HepG2 (cell line): Measurements from ENCODE around the gene EIF4G1. TPM values are rescaled to one million over a fixed set of nuclear protein-coding genes. Genes with fewer than 3 reads are reported as not detected.

Experiments used
- ARID3A ChIP-seq: IDR thresholded peaks from 2 replicates; pipeline ENCODE4 v1.6.1; 2012; ENCODE audit warnings: low read depth, low read length, improper control_type of control experiment
- CHD2 ChIP-seq: IDR thresholded peaks from 2 replicates; pipeline ENCODE4 v1.6.1; 2011; ENCODE audit warnings: low read depth, low read length, improper control_type of control experiment
- FOXA3 ChIP-seq: IDR thresholded peaks from 2 replicates; pipeline ENCODE4 v1.6.1; 2016; ENCODE audit warnings: missing genetic modification reagents, missing compliant biosample characterization
- GATA4 ChIP-seq: sonication (generic); IDR thresholded peaks from 2 replicates; pipeline ENCODE4 v1.6.1; 2016; ENCODE audit warnings: antibody characterized with exemption, low read depth, borderline replicate concordance
- HNRNPLL ChIP-seq: fragments of 200-400 bp; formaldehyde crosslinking; IDR thresholded peaks from 2 replicates; pipeline ENCODE4 v1.6.1; 2017; ENCODE audit warnings: mild to moderate bottlenecking, low read depth, low read length; ENCODE audit not compliant: poor library complexity, severe bottlenecking
- LCORL ChIP-seq, 2 experiments: fragments of 450-650 bp in 1 of 2; sonication (generic) in 1 of 2; formaldehyde crosslinking in 1 of 2; IDR thresholded peaks; 2 replicates each; pipeline versions ENCODE4 v1.5.0 to v1.6.1; 2017 to 2020; ENCODE audit warnings: antibody characterized with exemption in 1 of 2, missing genetic modification reagents in 1 of 2
- MED1 ChIP-seq: sonication (generic); formaldehyde crosslinking; IDR thresholded peaks from 2 replicates; pipeline ENCODE4 v1.4.0; 2020; ENCODE audit warnings: missing genetic modification reagents
- MYC ChIP-seq: sonication (generic); formaldehyde crosslinking; IDR thresholded peaks from 2 replicates; pipeline ENCODE4 v1.9.0; 2021; ENCODE audit warnings: missing genetic modification reagents, borderline replicate concordance
- POLR2AphosphoS5 ChIP-seq: IDR thresholded peaks from 2 replicates; pipeline ENCODE4 v1.6.1; 2012; ENCODE audit warnings: low read depth, low read length
- SETDB1 ChIP-seq: sonication (generic); formaldehyde crosslinking; IDR thresholded peaks from 2 replicates; pipeline ENCODE4 v1.5.1; 2020; ENCODE audit warnings: missing genetic modification reagents, mild to moderate bottlenecking, borderline replicate concordance
- SP4 ChIP-seq: sonication (generic); formaldehyde crosslinking; IDR thresholded peaks from 2 replicates; pipeline ENCODE4 v1.8.1; 2023; ENCODE audit warnings: mild to moderate bottlenecking, missing genetic modification reagents
- TRIM24 ChIP-seq: sonication (generic); formaldehyde crosslinking; IDR thresholded peaks from 2 replicates; pipeline ENCODE4 v1.8.0; 2022; ENCODE audit warnings: mild to moderate bottlenecking, missing genetic modification reagents
- UBTF ChIP-seq: sonication (generic); formaldehyde crosslinking; IDR thresholded peaks from 2 replicates; pipeline ENCODE4 v1.4.0; 2020; ENCODE audit warnings: mild to moderate bottlenecking, missing genetic modification reagents
- ZBTB3 ChIP-seq: sonication (generic); formaldehyde crosslinking; IDR thresholded peaks from 2 replicates; pipeline ENCODE4 v1.4.0; 2020; ENCODE audit warnings: low read depth, mild to moderate bottlenecking, moderate library complexity, missing genetic modification reagents, borderline replicate concordance
- ZNF10 ChIP-seq: sonication (generic); formaldehyde crosslinking; IDR thresholded peaks from 2 replicates; pipeline ENCODE4 v1.4.0; 2020; ENCODE audit warnings: mild to moderate bottlenecking, low read depth, missing genetic modification reagents, borderline replicate concordance
- ZNF253 ChIP-seq: sonication (generic); formaldehyde crosslinking; IDR thresholded peaks from 2 replicates; pipeline ENCODE4 v1.8.0; 2022; ENCODE audit warnings: mild to moderate bottlenecking, missing genetic modification reagents, borderline replicate concordance
- ZNF264 ChIP-seq: sonication (generic); formaldehyde crosslinking; IDR thresholded peaks from 2 replicates; pipeline ENCODE4 v1.4.0; 2020; ENCODE audit warnings: missing genetic modification reagents
- ZNF501 ChIP-seq: sonication (generic); formaldehyde crosslinking; IDR thresholded peaks from 2 replicates; pipeline ENCODE4 v1.5.1; 2020; ENCODE audit warnings: mild to moderate bottlenecking, moderate library complexity, missing genetic modification reagents
- ZNF547 ChIP-seq: sonication (generic); formaldehyde crosslinking; IDR thresholded peaks from 2 replicates; pipeline ENCODE4 v1.5.1; 2020; ENCODE audit warnings: mild to moderate bottlenecking, missing genetic modification reagents
- ZNF572 ChIP-seq: sonication (generic); formaldehyde crosslinking; IDR thresholded peaks from 2 replicates; pipeline ENCODE4 v1.5.1; 2020; ENCODE audit warnings: mild to moderate bottlenecking, missing genetic modification reagents
- ZNF839 ChIP-seq: sonication (generic); formaldehyde crosslinking; IDR thresholded peaks from 2 replicates; pipeline ENCODE4 v1.4.0; 2020; ENCODE audit warnings: missing genetic modification reagents, mild to moderate bottlenecking, borderline replicate concordance
- ZNF878 ChIP-seq: sonication (generic); formaldehyde crosslinking; IDR thresholded peaks from 2 replicates; pipeline ENCODE4 v1.8.1; 2023; ENCODE audit warnings: mild to moderate bottlenecking, missing genetic modification reagents, moderate library complexity
- ZSCAN9 ChIP-seq: IDR thresholded peaks from 2 replicates; pipeline ENCODE4 v1.6.1; 2016; ENCODE audit warnings: borderline replicate concordance
- polyA plus RNA-seq, 8 experiments: library from polyadenylated mRNA; depleted of rRNA in 3 of 8; stranded (reverse) in 7 of 8; unstranded in 1 of 8; fragments of >200 nt; fragmentation: Illumina TruSeq in 4 of 8; extraction: Trizol in 4 of 8; gene quantifications; 2 replicates each; pipeline versions ENCODE4 v1.2.1 to v1.2.3, GENCODE V29; 2011 to 2016; ENCODE audit warnings: low read depth in 4 of 8, missing spikeins in 1 of 8, mixed read lengths in 1 of 8; ENCODE audit not compliant: insufficient read depth in 1 of 8
- total RNA-seq, 5 experiments: library from RNA; depleted of rRNA; stranded (reverse); fragments of >200 nt; fragmentation: Illumina TruSeq; extraction: Trizol; gene quantifications; 2 replicates each; pipeline ENCODE4 v1.2.3, GENCODE V29; 2016; ENCODE audit warnings: low read depth in 1 of 5
- TF ChIP-seq, protein P1 (sequence below): sonication (generic); formaldehyde crosslinking; IDR thresholded peaks from 2 replicates; pipeline ENCODE4 v1.4.0; 2020; ENCODE audit warnings: mild to moderate bottlenecking, low read depth, missing genetic modification reagents
- TF ChIP-seq, protein P2 (sequence below): IDR thresholded peaks from 2 replicates; pipeline ENCODE4 v1.6.1; 2016; ENCODE audit warnings: missing compliant biosample characterization, missing genetic modification reagents, borderline replicate concordance

Gene EIF4G1
- total and polyA plus RNA-seq, 2 of the 13 experiments (the other 11 are each of a cell fraction or from before 2014, with no cell fraction given), result 208 to 213 TPM

DNA sequence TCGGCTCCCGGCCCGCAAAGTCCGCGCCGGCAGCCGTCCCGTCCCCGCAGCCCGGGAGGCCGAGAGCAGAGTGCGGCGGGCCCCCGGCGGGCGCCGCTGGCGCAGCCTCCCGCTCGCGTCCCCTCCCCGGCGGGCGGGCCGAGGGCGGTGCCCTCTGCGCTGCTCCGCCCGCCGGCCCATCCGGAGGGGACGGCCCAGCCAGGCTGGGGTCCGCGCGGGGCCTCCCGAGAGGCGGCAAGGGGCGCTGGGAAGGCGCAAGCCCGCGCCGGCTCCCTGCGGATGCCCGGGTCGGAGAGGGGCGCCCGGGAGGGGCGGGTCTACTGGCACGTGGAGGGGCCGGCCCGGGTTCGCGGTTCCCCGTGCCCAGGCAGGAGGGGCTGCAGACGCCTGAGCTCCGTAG is 47.1 kb downstream of the EIF4G1 start, which contains the start of the genes CLCN2 and POLR2H (continued):
- no peak for TF ChIP-seq ARID3A
- no peak for TF ChIP-seq ZNF572 (CRISPR knock-in tag)
- TF ChIP-seq FOXA3 (CRISPR knock-in tag), result no peak
- TF ChIP-seq ZNF839 (CRISPR knock-in tag), result no peak
- TF ChIP-seq, protein P1, sequence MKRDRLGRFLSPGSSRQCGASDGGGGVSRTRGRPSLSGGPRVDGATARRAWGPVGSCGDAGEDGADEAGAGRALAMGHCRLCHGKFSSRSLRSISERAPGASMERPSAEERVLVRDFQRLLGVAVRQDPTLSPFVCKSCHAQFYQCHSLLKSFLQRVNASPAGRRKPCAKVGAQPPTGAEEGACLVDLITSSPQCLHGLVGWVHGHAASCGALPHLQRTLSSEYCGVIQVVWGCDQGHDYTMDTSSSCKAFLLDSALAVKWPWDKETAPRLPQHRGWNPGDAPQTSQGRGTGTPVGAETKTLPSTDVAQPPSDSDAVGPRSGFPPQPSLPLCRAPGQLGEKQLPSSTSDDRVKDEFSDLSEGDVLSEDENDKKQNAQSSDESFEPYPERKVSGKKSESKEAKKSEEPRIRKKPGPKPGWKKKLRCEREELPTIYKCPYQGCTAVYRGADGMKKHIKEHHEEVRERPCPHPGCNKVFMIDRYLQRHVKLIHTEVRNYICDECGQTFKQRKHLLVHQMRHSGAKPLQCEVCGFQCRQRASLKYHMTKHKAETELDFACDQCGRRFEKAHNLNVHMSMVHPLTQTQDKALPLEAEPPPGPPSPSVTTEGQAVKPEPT (CRISPR knock-in tag), result no peak; the same call in 1 of the 2 replicates
- TF ChIP-seq, protein P2, sequence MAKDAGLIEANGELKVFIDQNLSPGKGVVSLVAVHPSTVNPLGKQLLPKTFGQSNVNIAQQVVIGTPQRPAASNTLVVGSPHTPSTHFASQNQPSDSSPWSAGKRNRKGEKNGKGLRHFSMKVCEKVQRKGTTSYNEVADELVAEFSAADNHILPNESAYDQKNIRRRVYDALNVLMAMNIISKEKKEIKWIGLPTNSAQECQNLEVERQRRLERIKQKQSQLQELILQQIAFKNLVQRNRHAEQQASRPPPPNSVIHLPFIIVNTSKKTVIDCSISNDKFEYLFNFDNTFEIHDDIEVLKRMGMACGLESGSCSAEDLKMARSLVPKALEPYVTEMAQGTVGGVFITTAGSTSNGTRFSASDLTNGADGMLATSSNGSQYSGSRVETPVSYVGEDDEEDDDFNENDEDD, result 0 out of 2 replicates have a peak, but pooled peaks have one; percentile 15
- TF ChIP-seq CHD2, result no peak
- TF ChIP-seq SETDB1, result no peak
- peak; percentile 94 for TF ChIP-seq HNRNPLL
- TF ChIP-seq UBTF (CRISPR knock-in tag), result peak; percentile 77; the same call in 1 of the 2 replicates
- peak; percentile 74; the same call in 1 of the 2 replicates for TF ChIP-seq MYC (CRISPR knock-in tag)
- no peak for TF ChIP-seq ZBTB3 (CRISPR knock-in tag)
- TF ChIP-seq SP4 (CRISPR knock-in tag), result peak; percentile 52; the same call in 1 of the 2 replicates
- no peak for TF ChIP-seq ZNF253 (CRISPR knock-in tag)
- TF ChIP-seq ZNF10 (CRISPR knock-in tag), result no peak
- no peak for TF ChIP-seq GATA4
- TF ChIP-seq ZNF264 (CRISPR knock-in tag), result no peak
- no peak for TF ChIP-seq LCORL (IDR thresholded peaks at IDR 0.05)
- no peak for TF ChIP-seq LCORL (CRISPR knock-in tag; IDR thresholded peaks at IDR 0.05)
- TF ChIP-seq ZNF501, result no peak
- peak; percentile 70 for TF ChIP-seq MED1 (CRISPR knock-in tag)
- TF ChIP-seq POLR2AphosphoS5, result 0 out of 2 replicates have a peak, but pooled peaks have one; percentile 49
- no peak for TF ChIP-seq ZSCAN9 (CRISPR knock-in tag)
- TF ChIP-seq TRIM24, result no peak
- no peak for TF ChIP-seq ZNF878 (CRISPR knock-in tag)
- no peak for TF ChIP-seq ZNF547 (CRISPR knock-in tag)
